Common myeloid progenitor, CD34-positive (primary cell): ENCODE measurements around the gene BICRA.

Experiments used
- CTCF ChIA-PET: fragments of 350-600 bp; sonication (Branson Sonifier 250); formaldehyde crosslinking; loops from one replicate; lab custom pipeline; 2021; ENCODE audit warnings: antibody characterized with exemption; lab: Charles Lee
- POLR2A ChIA-PET: fragments of 350-600 bp; sonication (Branson Sonifier 250); formaldehyde crosslinking; loops from one replicate; lab custom pipeline; 2021; ENCODE audit warnings: antibody characterized with exemption; lab: Charles Lee
- DNase-seq, 3 donors: peaks; one replicate each; pipeline versions ENCODE4 v3.0.0 to v3.0.0-alpha.2; 2013
- H3K27ac ChIP-seq, 2 experiments: 1 replicate in 1 of 2; 2 replicates in 1 of 2; pipeline ENCODE4 v1.7.0; 2013; ENCODE audit warnings: inconsistent platforms in 2 of 2, low read length in 2 of 2, mild to moderate bottlenecking in 2 of 2, low read depth in 1 of 2, moderate library complexity in 1 of 2; ENCODE audit not compliant: severe bottlenecking in 2 of 2, insufficient read depth in 1 of 2, poor library complexity in 1 of 2
- H3K27me3 ChIP-seq, 5 experiments: replicated peaks in 2 of 5; 1 replicate in 3 of 5; 2 replicates in 2 of 5; pipeline versions ENCODE4 v1.6.1 to v1.7.0; 2013; ENCODE audit warnings: low read length in 4 of 5, mild to moderate bottlenecking in 2 of 5, moderate library complexity in 2 of 5, inconsistent platforms in 1 of 5; ENCODE audit not compliant: insufficient read depth in 5 of 5, control insufficient read depth in 4 of 5
- H3K36me3 ChIP-seq, 4 experiments: 1 replicate in 2 of 4; 2 replicates in 2 of 4; pipeline versions ENCODE4 v1.6.1 to v1.7.0; 2013; ENCODE audit warnings: low read length in 3 of 4, control low read depth in 1 of 4, mild to moderate bottlenecking in 1 of 4; ENCODE audit not compliant: control insufficient read depth in 4 of 4, insufficient read depth in 4 of 4
- H3K4me1 ChIP-seq, 4 experiments: 1 replicate in 3 of 4; 2 replicates in 1 of 4; pipeline versions ENCODE4 v1.6.1 to v1.7.1; 2013; ENCODE audit warnings: low read length in 3 of 4, mild to moderate bottlenecking in 3 of 4, control low read depth in 1 of 4, inconsistent platforms in 1 of 4, moderate library complexity in 1 of 4; ENCODE audit not compliant: control insufficient read depth in 4 of 4, insufficient read depth in 4 of 4; ENCODE audit errors: control extremely low read depth in 1 of 4
- H3K4me3 ChIP-seq, 7 experiments: 1 replicate in 4 of 7; 2 replicates in 3 of 7; pipeline versions ENCODE4 v1.5.1 to v1.7.0; 2013; ENCODE audit warnings: mild to moderate bottlenecking in 7 of 7, low read length in 6 of 7, moderate library complexity in 6 of 7, inconsistent platforms in 2 of 7, low read depth in 2 of 7, control low read depth in 1 of 7; ENCODE audit not compliant: insufficient read depth in 4 of 7, control insufficient read depth in 1 of 7; ENCODE audit errors: extremely low read depth in 1 of 7
- H3K9me3 ChIP-seq, 5 experiments: 1 replicate in 4 of 5; 2 replicates in 1 of 5; pipeline versions ENCODE4 v1.6.1 to v1.7.1; 2013; ENCODE audit warnings: low read length in 4 of 5, mild to moderate bottlenecking in 2 of 5, inconsistent platforms in 1 of 5, low read depth in 1 of 5, moderate library complexity in 1 of 5; ENCODE audit not compliant: control insufficient read depth in 4 of 5, insufficient read depth in 2 of 5; ENCODE audit errors: control extremely low read depth in 1 of 5
- WGBS: methylation state at CpG from one replicate; pipeline ENCODE4 v1.1.5; 2013; ENCODE audit not compliant: insufficient coverage; 5-methylcytosine and 5-hydroxymethylcytosine counted together

BICRA gene

DNA sequence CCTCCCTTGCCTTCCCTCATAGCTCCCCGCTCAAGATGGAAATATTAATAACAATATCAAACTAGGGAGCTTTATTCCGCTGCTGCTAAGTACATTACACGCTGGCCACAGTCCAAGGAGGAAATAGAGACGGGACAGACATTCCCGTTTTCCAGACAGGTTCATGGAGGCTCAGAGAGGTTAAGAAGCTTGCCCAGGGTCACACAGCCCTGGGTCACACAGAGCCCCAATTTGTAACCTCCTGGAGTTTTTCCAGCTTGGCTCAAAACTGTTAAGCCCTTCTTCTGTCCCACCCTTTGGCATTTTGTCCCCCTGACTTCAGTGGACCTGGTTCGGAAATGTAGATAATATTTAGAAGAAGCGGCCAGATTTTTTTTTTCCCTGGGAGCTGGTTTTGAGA is 2.0 kb downstream of the BICRA start:
- no peak overlapping the region for H3K27ac ChIP-seq
- ChIA-PET POLR2A (no interaction called here), CTCF (interaction anchor here (0.9 to 2.0 kb wide), 6 partner anchors 12 to 127 kb away, joined by 3 to 8 read pairs (median 4); partner anchors contain the start of gene KPTN)
- H3K4me1 ChIP-seq, result peaks cover 0 to 31% (median 20%) of the 10 kb centered on the region in 4 experiments
- H3K36me3 ChIP-seq, result peaks cover 0 to 4% (median 2%) of the 10 kb centered on the region in 4 experiments
- 82% methylated on average over 6 of the region's 7 CpGs for WGBS
- peak overlapping the region in 4 of 7 experiments; percentile 2 to 89 (median 80) for H3K4me3 ChIP-seq
- H3K9me3 ChIP-seq, result no peaks in the 10 kb centered on the region
- H3K27me3 ChIP-seq, result no peaks in the 10 kb centered on the region
- DNase-seq, result no peak

GRCh38 chr19:47613165-47614020 is 4.5 kb downstream of the BICRA start:
- POLR2A ChIA-PET, result no interaction called here
- Histone ChIP-seq H3K27me3 (no peaks in the 10 kb centered on the region), H3K4me1 (peaks cover 0 to 28% (median 16%) of the 10 kb centered on the region in 4 experiments), H3K4me3 (no peak overlapping the region), H3K36me3 (peaks cover 0 to 4% (median 2%) of the 10 kb centered on the region in 4 experiments), H3K27ac (no peak overlapping the region), H3K9me3 (no peaks in the 10 kb centered on the region)
- CTCF ChIA-PET, result interaction anchor here (1.3 kb wide), 1 partner anchor 95 kb away, joined by 3 read pairs; no protein-coding TSS in a partner anchor
- 76% methylated on average over 11 of the region's 14 CpGs for WGBS
- peak in 1 of 3 donors; percentile 11 for DNase-seq

GRCh38 chr19:47614021-47614295 is 5.0 kb downstream of the BICRA start:
- H3K4me1 ChIP-seq, result peaks cover 0 to 28% (median 16%) of the 10 kb centered on the region in 4 experiments
- H3K4me3 ChIP-seq, result no peak overlapping the region
- WGBS, result no CpG with 5 or more reads among the region's 3 CpGs
- no peak overlapping the region for H3K27ac ChIP-seq
- H3K9me3 ChIP-seq, result no peaks in the 10 kb centered on the region
- no peak for DNase-seq
- CTCF ChIA-PET, result no interaction called here
- peaks cover 0 to 4% (median 2%) of the 10 kb centered on the region in 4 experiments for H3K36me3 ChIP-seq
- H3K27me3 ChIP-seq, result no peaks in the 10 kb centered on the region
- POLR2A ChIA-PET, result no interaction called here

GRCh38 chr19:47614559-47614958 is 5.6 kb downstream of the BICRA start:
- 96% methylated on average over 9 of the region's 10 CpGs for WGBS
- CTCF ChIA-PET, result no interaction called here
- no peak for DNase-seq

DNA sequence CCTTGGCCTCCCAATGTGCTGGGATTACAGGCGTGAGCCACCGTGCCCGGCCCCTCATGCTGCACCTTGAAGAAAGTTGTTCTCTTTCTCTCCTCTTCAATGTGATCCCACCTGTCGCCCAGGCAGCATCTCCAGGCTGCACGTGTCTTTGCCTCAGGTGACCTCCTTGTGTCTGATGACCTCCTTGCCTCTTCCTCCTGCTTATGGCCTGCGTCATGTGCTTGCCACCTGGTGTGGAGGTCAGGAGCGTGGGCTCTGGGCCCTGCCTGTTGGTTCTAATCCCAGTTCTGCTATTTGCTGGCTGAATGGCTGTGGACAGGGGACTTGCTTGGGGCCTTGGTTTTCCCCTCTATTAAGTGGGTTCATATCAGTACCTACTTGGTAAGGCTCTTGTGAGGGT is 6.3 kb downstream of the BICRA start:
- ChIA-PET POLR2A (no interaction called here), CTCF (no interaction called here)
- DNase-seq, result no peak
- no peaks in the 10 kb centered on the region for H3K27me3 ChIP-seq
- peaks cover 0 to 24% (median 12%) of the 10 kb centered on the region in 4 experiments for H3K4me1 ChIP-seq
- 81% methylated on average over 6 of the region's 7 CpGs for WGBS
- peaks cover 0 to 4% (median 2%) of the 10 kb centered on the region in 4 experiments for H3K36me3 ChIP-seq
- H3K9me3 ChIP-seq, result no peaks in the 10 kb centered on the region
- H3K27ac ChIP-seq, result no peak overlapping the region
- no peak overlapping the region for H3K4me3 ChIP-seq

More at GRCh38 chr19:47614559-47614958, 5.6 kb downstream of the BICRA start:
- Histone ChIP-seq H3K9me3 (no peaks in the 10 kb centered on the region), H3K27ac (no peak overlapping the region), H3K36me3 (peaks cover 0 to 4% (median 2%) of the 10 kb centered on the region in 4 experiments), H3K27me3 (no peaks in the 10 kb centered on the region), H3K4me3 (no peak overlapping the region), H3K4me1 (peaks cover 0 to 28% (median 16%) of the 10 kb centered on the region in 4 experiments)
- POLR2A ChIA-PET, result no interaction called here

DNA sequence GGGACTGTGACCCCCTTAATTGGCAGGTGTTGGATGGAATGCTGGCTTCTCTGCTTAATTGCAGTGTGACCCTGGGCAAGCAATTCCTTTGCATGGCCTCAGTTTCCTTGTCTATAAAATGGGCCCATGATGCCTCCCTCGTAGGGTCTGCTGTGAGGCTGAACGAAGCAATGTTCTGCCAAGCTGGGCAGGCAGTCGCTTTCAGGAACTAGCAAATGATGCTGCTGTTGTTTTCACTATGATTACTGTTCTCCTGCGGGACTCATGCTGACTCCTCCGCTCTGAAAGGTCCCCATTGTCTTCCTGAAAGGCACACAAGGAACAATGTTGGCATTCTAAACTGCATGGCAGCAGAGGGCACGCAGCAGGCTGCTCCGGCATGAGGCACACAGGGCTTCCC is 6.8 kb downstream of the BICRA start:
- H3K4me3 ChIP-seq, result no peak overlapping the region
- no peaks in the 10 kb centered on the region for H3K27me3 ChIP-seq
- peaks cover 0 to 5% (median 2%) of the 10 kb centered on the region in 4 experiments for H3K36me3 ChIP-seq
- 98% methylated on average over 7 of the region's 7 CpGs for WGBS
- peaks cover 0 to 20% (median 7%) of the 10 kb centered on the region in 4 experiments for H3K4me1 ChIP-seq
- no peaks in the 10 kb centered on the region for H3K9me3 ChIP-seq
- ChIA-PET CTCF (no interaction called here), POLR2A (no interaction called here)
- DNase-seq, result no peak
- H3K27ac ChIP-seq, result no peak overlapping the region

- H3K36me3 ChIP-seq, result peaks cover 0 to 6% (median 4%) of the 10 kb centered on the region in 4 experiments
- H3K27ac ChIP-seq, result no peak overlapping the region
- CTCF ChIA-PET, result interaction anchor here (0.6 kb wide), 1 partner anchor 96 kb away, joined by 3 read pairs; no protein-coding TSS in a partner anchor
- no peaks in the 10 kb centered on the region for H3K27me3 ChIP-seq
- no peak for DNase-seq
- POLR2A ChIA-PET, result interaction anchor here (0.6 kb wide), 1 partner anchor 507 kb away, joined by 3 read pairs; no protein-coding TSS in a partner anchor
- H3K4me1 ChIP-seq, result peaks cover 0 to 2% (median 0%) of the 10 kb centered on the region in 4 experiments
- H3K4me3 ChIP-seq, result no peak overlapping the region
- no peaks in the 10 kb centered on the region for H3K9me3 ChIP-seq
- 97% methylated on average over 10 of the region's 14 CpGs for WGBS
These were observed 9.8 kb downstream of the BICRA start for GRCh38 chr19:47618771-47619170.
